ENCODE data around the gene COPG2.
"Not testable (repeated sequence)": the region's sequence is repeated elsewhere in the genome, so short reads cannot be mapped to it uniquely, and the experiment has no call there.

Gene COPG2

GRCh38 chr7:130593033-130593432 is 75.5 kb downstream of the COPG2 start:
- no peak for TF ChIP-seq CTCF (IDR thresholded peaks at IDR 0.05; ENCODE audit: insufficient read depth, low read length, poor library complexity, severe bottlenecking)
- H3K27me3 ChIP-seq (replicated peaks; ENCODE audit: control insufficient read depth, insufficient read depth, low read length) = no peaks in the 10 kb centered on the region
- H3K36me3 ChIP-seq (ENCODE audit: control insufficient read depth, insufficient read depth, low read length) = no peaks in the 10 kb centered on the region
- no peak for DNase-seq (ENCODE audit: extremely low read depth, insufficient read length)
- no peak overlapping the region for H3K4me3 ChIP-seq (replicated peaks; ENCODE audit: low read depth, low read length)

- H3K4me3 ChIP-seq (replicated peaks; ENCODE audit: low read depth, low read length); H3K27me3 ChIP-seq (replicated peaks; ENCODE audit: control insufficient read depth, insufficient read depth, low read length); H3K36me3 ChIP-seq (ENCODE audit: control insufficient read depth, insufficient read depth, low read length); DNase-seq (ENCODE audit: extremely low read depth, insufficient read length): not testable (repeated sequence)
Measured at GRCh38 chr7:130591464-130591863, 77.1 kb downstream of the COPG2 start.

- H3K4me3 ChIP-seq (replicated peaks; ENCODE audit: low read depth, low read length); H3K36me3 ChIP-seq (ENCODE audit: control insufficient read depth, insufficient read depth, low read length); DNase-seq (ENCODE audit: extremely low read depth, insufficient read length); H3K27me3 ChIP-seq (replicated peaks; ENCODE audit: control insufficient read depth, insufficient read depth, low read length): not testable (repeated sequence)
Measured at GRCh38 chr7:130585932-130586331, 82.6 kb downstream of the COPG2 start.

GRCh38 chr7:130575110-130575509 is 93.4 kb downstream of the COPG2 start:
- H3K4me3 ChIP-seq (replicated peaks; ENCODE audit: low read depth, low read length); DNase-seq (ENCODE audit: extremely low read depth, insufficient read length); H3K36me3 ChIP-seq (ENCODE audit: control insufficient read depth, insufficient read depth, low read length); H3K27me3 ChIP-seq (replicated peaks; ENCODE audit: control insufficient read depth, insufficient read depth, low read length): not testable (repeated sequence)

GRCh38 chr7:130570144-130570543 is 98.4 kb downstream of the COPG2 start:
- H3K4me3 ChIP-seq (replicated peaks; ENCODE audit: low read depth, low read length); H3K36me3 ChIP-seq (ENCODE audit: control insufficient read depth, insufficient read depth, low read length); DNase-seq (ENCODE audit: extremely low read depth, insufficient read length); H3K27me3 ChIP-seq (replicated peaks; ENCODE audit: control insufficient read depth, insufficient read depth, low read length): not testable (repeated sequence)

GRCh38 chr7:130566898-130567280 is 101.7 kb downstream of the COPG2 start:
- Histone ChIP-seq H3K4me3 (replicated peaks; ENCODE audit: low read depth, low read length) (no peak overlapping the region), H3K36me3 (ENCODE audit: control insufficient read depth, insufficient read depth, low read length) (no peaks in the 10 kb centered on the region), H3K27me3 (replicated peaks; ENCODE audit: control insufficient read depth, insufficient read depth, low read length) (no peaks in the 10 kb centered on the region)
- DNase-seq (ENCODE audit: extremely low read depth, insufficient read length) = no peak
- no peak for TF ChIP-seq CTCF (IDR thresholded peaks at IDR 0.05; ENCODE audit: insufficient read depth, low read length, poor library complexity, severe bottlenecking)

GRCh38 chr7:130566168-130566897 is 102.2 kb downstream of the COPG2 start:
- no peak overlapping the region for H3K4me3 ChIP-seq (replicated peaks; ENCODE audit: low read depth, low read length)
- H3K36me3 ChIP-seq (ENCODE audit: control insufficient read depth, insufficient read depth, low read length) = no peaks in the 10 kb centered on the region
- DNase-seq (ENCODE audit: extremely low read depth, insufficient read length) = no peak
- H3K27me3 ChIP-seq (replicated peaks; ENCODE audit: control insufficient read depth, insufficient read depth, low read length) = no peaks in the 10 kb centered on the region
- no peak for TF ChIP-seq CTCF (IDR thresholded peaks at IDR 0.05; ENCODE audit: insufficient read depth, low read length, poor library complexity, severe bottlenecking)

- no peak overlapping the region for H3K4me3 ChIP-seq (replicated peaks; ENCODE audit: low read depth, low read length)
- H3K27me3 ChIP-seq (replicated peaks; ENCODE audit: control insufficient read depth, insufficient read depth, low read length) = no peaks in the 10 kb centered on the region
- H3K36me3 ChIP-seq (ENCODE audit: control insufficient read depth, insufficient read depth, low read length) = no peaks in the 10 kb centered on the region
- peak; percentile 51 for TF ChIP-seq CTCF (IDR thresholded peaks at IDR 0.05; ENCODE audit: insufficient read depth, low read length, poor library complexity, severe bottlenecking)
- peak; percentile 59 for DNase-seq (ENCODE audit: extremely low read depth, insufficient read length)
Measured at GRCh38 chr7:130560972-130561371, 107.6 kb downstream of the COPG2 start.

All from GM06990 (cell line).